Stimulated activated effector memory CD8-positive, alpha-beta T cell treated with anti-CD3 and anti-CD28 coated beads, Interleukin-12 subunit alpha, Interleukin-12 subunit beta, amount 100 ng/mL, for 72 hours (primary cell): Measurements from ENCODE around the gene CASKIN2.

Source experiments
- ATAC-seq: fragments of 150-1000 bp; cut with Tn5 transposase; 2 replicates; pipeline ENCODE4 v1.10.0; 2021
- DNase-seq, 2 donors: peaks; one replicate each; pipeline ENCODE4 v3.0.0; 2021 to 2022; ENCODE audit warnings: low spot score in 2 of 2
- H3K27ac Mint-ChIP-seq: one replicate; pipeline ENCODE4 v1.8.0; 2022; ENCODE audit warnings: mild to moderate bottlenecking, mixed read lengths
- H3K36me3 Mint-ChIP-seq: one replicate; pipeline ENCODE4 v1.8.0; 2022; ENCODE audit warnings: mild to moderate bottlenecking, mixed read lengths
- H3K4me1 Mint-ChIP-seq: one replicate; pipeline ENCODE4 v1.8.0; 2022; ENCODE audit warnings: mixed read lengths
- H3K4me3 Mint-ChIP-seq: one replicate; pipeline ENCODE4 v1.8.0; 2022; ENCODE audit warnings: mild to moderate bottlenecking, mixed read lengths
- H3K9me3 Mint-ChIP-seq: one replicate; pipeline ENCODE4 v1.8.0; 2022; ENCODE audit warnings: mixed read lengths

CASKIN2 gene

GRCh38 chr17:75551266-75551665, 35.9 kb upstream of the CASKIN2 start:
- peaks cover 1% of the 10 kb centered on the region for H3K36me3 Mint-ChIP-seq
- no peak for DNase-seq
- H3K4me1 Mint-ChIP-seq = peaks cover 3% of the 10 kb centered on the region
- no peak overlapping the region for H3K4me3 Mint-ChIP-seq
- no peaks in the 10 kb centered on the region for H3K9me3 Mint-ChIP-seq
- ATAC-seq = no peak
- peak overlapping the region; percentile 10 for H3K27ac Mint-ChIP-seq

- peaks cover 6% of the 10 kb centered on the region for H3K4me1 Mint-ChIP-seq
- ATAC-seq (no peak), DNase-seq (no peak)
- no peaks in the 10 kb centered on the region for H3K9me3 Mint-ChIP-seq
- H3K36me3 Mint-ChIP-seq = peaks cover 4% of the 10 kb centered on the region
- no peak overlapping the region for H3K27ac Mint-ChIP-seq
- H3K4me3 Mint-ChIP-seq = no peak overlapping the region
Measured at GRCh38 chr17:75550139-75550465, 34.8 kb upstream of the CASKIN2 start.

GRCh38 chr17:75549246-75550138, 34.2 kb upstream of the CASKIN2 start:
- no peaks in the 10 kb centered on the region for H3K9me3 Mint-ChIP-seq
- no peak for ATAC-seq
- H3K4me1 Mint-ChIP-seq = peaks cover 6% of the 10 kb centered on the region
- H3K4me3 Mint-ChIP-seq = no peak overlapping the region
- DNase-seq = no peak
- no peak overlapping the region for H3K27ac Mint-ChIP-seq
- peaks cover 4% of the 10 kb centered on the region for H3K36me3 Mint-ChIP-seq

GRCh38 chr17:75548813-75549212, 33.5 kb upstream of the CASKIN2 start:
- Mint-ChIP-seq H3K4me1 (peaks cover 6% of the 10 kb centered on the region), H3K9me3 (no peaks in the 10 kb centered on the region), H3K4me3 (no peak overlapping the region), H3K36me3 (peaks cover 4% of the 10 kb centered on the region), H3K27ac (no peak overlapping the region)
- DNase-seq (no peak), ATAC-seq (peak; percentile 16)

- no peak for DNase-seq
- H3K27ac Mint-ChIP-seq = no peak overlapping the region
- peaks cover 10% of the 10 kb centered on the region for H3K4me1 Mint-ChIP-seq
- ATAC-seq = no peak
- no peaks in the 10 kb centered on the region for H3K9me3 Mint-ChIP-seq
- H3K4me3 Mint-ChIP-seq = no peak overlapping the region
- H3K36me3 Mint-ChIP-seq = peaks cover 4% of the 10 kb centered on the region
Measured at GRCh38 chr17:75547091-75547490, 31.8 kb upstream of the CASKIN2 start.

GRCh38 chr17:75546181-75546580, 30.8 kb upstream of the CASKIN2 start:
- Mint-ChIP-seq H3K36me3 (peaks cover 4% of the 10 kb centered on the region), H3K9me3 (no peaks in the 10 kb centered on the region), H3K4me1 (peaks cover 14% of the 10 kb centered on the region)

GRCh38 chr17:75544250-75544649, 28.9 kb upstream of the CASKIN2 start:
- no peaks in the 10 kb centered on the region for H3K9me3 Mint-ChIP-seq
- H3K27ac Mint-ChIP-seq = no peak overlapping the region
- peaks cover 21% of the 10 kb centered on the region for H3K4me1 Mint-ChIP-seq
- no peak overlapping the region for H3K4me3 Mint-ChIP-seq
- ATAC-seq = no peak
- DNase-seq = no peak
- H3K36me3 Mint-ChIP-seq = peaks cover 4% of the 10 kb centered on the region

More at GRCh38 chr17:75546181-75546580, 30.8 kb upstream of the CASKIN2 start:
- no peak for ATAC-seq
- Mint-ChIP-seq H3K27ac (no peak overlapping the region), H3K4me3 (no peak overlapping the region)
- no peak for DNase-seq

- H3K27ac Mint-ChIP-seq = no peak overlapping the region
- no peak overlapping the region for H3K4me3 Mint-ChIP-seq
- DNase-seq (no peak), ATAC-seq (no peak)
- H3K9me3 Mint-ChIP-seq = no peaks in the 10 kb centered on the region
- H3K4me1 Mint-ChIP-seq = peaks cover 31% of the 10 kb centered on the region
- peaks cover 4% of the 10 kb centered on the region for H3K36me3 Mint-ChIP-seq
Measured at GRCh38 chr17:75542728-75543336, 27.5 kb upstream of the CASKIN2 start.

- Mint-ChIP-seq H3K9me3 (no peaks in the 10 kb centered on the region), H3K36me3 (peaks cover 4% of the 10 kb centered on the region), H3K27ac (no peak overlapping the region), H3K4me3 (no peak overlapping the region), H3K4me1 (peaks cover 31% of the 10 kb centered on the region)
- ATAC-seq (no peak), DNase-seq (no peak)
Measured at GRCh38 chr17:75542229-75542628, 26.9 kb upstream of the CASKIN2 start.

GRCh38 chr17:75540923-75541503, 25.7 kb upstream of the CASKIN2 start:
- Mint-ChIP-seq H3K27ac (peak overlapping the region; percentile 77), H3K36me3 (peaks cover under 1% of the 10 kb centered on the region), H3K4me1 (peaks cover 27% of the 10 kb centered on the region), H3K9me3 (no peaks in the 10 kb centered on the region), H3K4me3 (no peak overlapping the region)
- DNase-seq (no peak), ATAC-seq (no peak)

- Mint-ChIP-seq H3K4me1 (peaks cover 36% of the 10 kb centered on the region), H3K27ac (peak overlapping the region; percentile 77)
- ATAC-seq = no peak
Measured at GRCh38 chr17:75539967-75540729, 24.8 kb upstream of the CASKIN2 start.

GRCh38 chr17:75536366-75536765, 21.0 kb upstream of the CASKIN2 start:
- peak overlapping the region; percentile 93 for H3K27ac Mint-ChIP-seq
- H3K4me3 Mint-ChIP-seq = no peak overlapping the region

More at GRCh38 chr17:75539967-75540729, 24.8 kb upstream of the CASKIN2 start:
- Mint-ChIP-seq H3K4me3 (no peak overlapping the region), H3K36me3 (peaks cover 1% of the 10 kb centered on the region), H3K9me3 (no peaks in the 10 kb centered on the region)
- DNase-seq = no peak

GRCh38 chr17:75535871-75536270, 20.5 kb upstream of the CASKIN2 start:
- H3K9me3 Mint-ChIP-seq = no peaks in the 10 kb centered on the region
- DNase-seq (no peak), ATAC-seq (no peak)
- peaks cover 36% of the 10 kb centered on the region for H3K36me3 Mint-ChIP-seq
- peak overlapping the region; percentile 69 for H3K4me3 Mint-ChIP-seq
- peak overlapping the region; percentile 93 for H3K27ac Mint-ChIP-seq
- H3K4me1 Mint-ChIP-seq = peaks cover 42% of the 10 kb centered on the region

More at GRCh38 chr17:75536366-75536765, 21.0 kb upstream of the CASKIN2 start:
- ATAC-seq (no peak), DNase-seq (no peak)
- Mint-ChIP-seq H3K4me1 (peaks cover 46% of the 10 kb centered on the region), H3K9me3 (no peaks in the 10 kb centered on the region), H3K36me3 (peaks cover 33% of the 10 kb centered on the region)

- DNase-seq = peak; percentile 67 to 86
- Mint-ChIP-seq H3K27ac (peak overlapping the region; percentile 93), H3K4me3 (peak overlapping the region; percentile 69), H3K4me1 (peaks cover 38% of the 10 kb centered on the region), H3K9me3 (no peaks in the 10 kb centered on the region), H3K36me3 (peaks cover 36% of the 10 kb centered on the region)
- peak; percentile 99 for ATAC-seq
Measured at GRCh38 chr17:75535119-75535537, 19.8 kb upstream of the CASKIN2 start.

GRCh38 chr17:75531721-75532072, 16.4 kb upstream of the CASKIN2 start:
- ATAC-seq (no peak), DNase-seq (no peak)
- H3K4me3 Mint-ChIP-seq = no peak overlapping the region
- H3K27ac Mint-ChIP-seq = peak overlapping the region; percentile 43
- no peaks in the 10 kb centered on the region for H3K9me3 Mint-ChIP-seq
- H3K4me1 Mint-ChIP-seq = peaks cover 31% of the 10 kb centered on the region
- H3K36me3 Mint-ChIP-seq = peaks cover 36% of the 10 kb centered on the region
